SH-SY5Y (cell line): ENCODE results near the gene GRB10.

ENCODE experiments used
- GATA2 ChIP-seq: IDR thresholded peaks from 2 replicates; pipeline ENCODE4 v1.6.1; 2011; ENCODE audit warnings: mild to moderate bottlenecking, low read depth, low read length
- GATA3 ChIP-seq: IDR thresholded peaks from 2 replicates; pipeline ENCODE4 v1.6.1; 2011; ENCODE audit warnings: low read depth, mild to moderate bottlenecking, low read length, moderate library complexity

DNA sequence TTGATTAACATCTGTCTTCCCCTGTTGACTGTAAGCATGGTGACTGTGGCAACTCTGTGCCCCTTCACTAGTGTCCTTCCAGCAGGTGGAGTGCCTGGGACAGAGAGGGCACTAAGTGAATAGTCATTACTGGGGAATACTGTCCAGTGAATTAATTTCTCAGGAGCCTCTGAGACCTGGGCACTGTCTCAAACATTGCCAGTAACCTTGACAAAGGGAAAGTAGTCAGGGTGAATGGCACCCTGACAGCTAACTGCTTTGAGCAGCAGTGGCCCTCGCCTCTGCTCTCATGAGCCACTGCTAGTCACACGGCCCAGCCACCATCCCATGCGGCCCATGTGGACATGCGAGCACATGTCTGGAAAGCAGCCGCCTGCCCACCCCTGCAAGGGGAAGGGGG lies 13.1 kb upstream of the GRB10 start:
- TF ChIP-seq GATA2 (no peak), GATA3 (no peak)
